ENCODE results near the gene ATP11A. TPM values are rescaled to one million over a fixed set of nuclear protein-coding genes. Genes with fewer than 3 reads are reported as not detected.

Gene ATP11A
- total RNA-seq, 1 experiment from 2014 or later: 65.3 TPM

DNA sequence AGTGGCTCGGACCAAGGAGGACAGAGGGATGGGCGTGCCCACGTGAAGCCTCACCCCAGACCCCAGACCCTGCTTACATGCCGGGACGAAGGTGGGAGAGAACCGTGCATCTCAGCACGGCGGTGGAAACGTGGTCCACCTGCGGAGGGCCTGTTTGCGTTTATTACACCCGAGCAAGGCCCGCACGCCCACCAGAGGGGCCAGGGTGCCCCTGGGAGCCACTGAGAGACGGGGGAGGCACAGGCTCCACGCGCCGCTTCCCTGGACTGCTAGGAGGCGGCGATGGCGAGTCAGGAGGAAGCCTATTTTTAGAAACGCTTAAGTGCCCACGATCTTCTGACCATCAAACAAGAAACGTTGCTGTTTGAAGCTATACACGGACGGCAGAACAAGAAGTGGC, 80.7 kb downstream of the ATP11A start:
- no peaks in the 10 kb centered on the region; the same call in 1 of the 2 replicates for H3K79me2 ChIP-seq (ENCODE audit: insufficient read depth, low read length)
- H3K4me3 Mint-ChIP-seq: no peak overlapping the region
- H3K27ac ChIP-seq (ENCODE audit: insufficient read length, low read depth, low read length): no peak overlapping the region

More for the DNA sequence above, 80.7 kb downstream of the ATP11A start:
- Histone ChIP-seq H3K9me3 (ENCODE audit: control insufficient read depth, low read depth, low read length) (no peaks in the 10 kb centered on the region), H2AK5ac (ENCODE audit: insufficient read length, low read length) (no peak overlapping the region), H3T11ph (ENCODE audit: low read length) (no peak overlapping the region), H3K9ac (ENCODE audit: extremely low read depth, insufficient read length, low read length) (no peak overlapping the region), H2BK20ac (ENCODE audit: low read depth, low read length, poor library complexity, severe bottlenecking) (no peak overlapping the region), H3K56ac (ENCODE audit: insufficient read length, low read depth, low read length) (no peak overlapping the region), H4K20me1 (ENCODE audit: control insufficient read depth, insufficient read depth, insufficient read length) (no peaks in the 10 kb centered on the region), H2BK12ac (ENCODE audit: insufficient read length, low read depth, low read length) (no peak overlapping the region), H2BK120ac (ENCODE audit: low read depth, low read length, poor library complexity, severe bottlenecking) (no peak overlapping the region), H3K18ac (ENCODE audit: insufficient read length, low read depth, low read length) (no peak overlapping the region), H3K4me2 (ENCODE audit: insufficient read depth, insufficient read length, low read length) (no peak overlapping the region), H3K4me1 (ENCODE audit: insufficient read depth, low read length) (0 out of 2 replicates have a peak, but pooled peaks cover 3% of the 10 kb centered on the region), H3K23me2 (ENCODE audit: insufficient read length, low read depth, low read length, poor library complexity, severe bottlenecking) (no peaks in the 10 kb centered on the region), H3K23ac (ENCODE audit: insufficient read length, low read depth, low read length) (no peak overlapping the region), H3K14ac (ENCODE audit: insufficient read depth, low read length) (peak overlapping the region; percentile 32; the same call in 1 of the 2 replicates), H3K27me3 (ENCODE audit: insufficient read depth, low read length) (no peaks in the 10 kb centered on the region), H2AFZ (ENCODE audit: low read length) (no peak overlapping the region), H3K79me1 (ENCODE audit: insufficient read depth, low read depth, low read length, poor library complexity, severe bottlenecking) (no peaks in the 10 kb centered on the region), H4K91ac (ENCODE audit: insufficient read length, low read depth, low read length) (no peak overlapping the region), H2BK15ac (ENCODE audit: low read depth, low read length) (no peak overlapping the region), H3K4ac (ENCODE audit: low read depth, low read length) (no peak overlapping the region), H4K5ac (ENCODE audit: insufficient read length, low read depth, low read length) (no peak overlapping the region), H2BK5ac (ENCODE audit: insufficient read length, low read length) (no peak overlapping the region), H4K8ac (replicated peaks; ENCODE audit: insufficient read length, low read depth, low read length) (no peak overlapping the region)
- Mint-ChIP-seq H3K36me3 (ENCODE audit: insufficient read depth in 1 of 3, low read depth in 3 of 3) (peaks cover 0 to 2% (median 0%) of the 10 kb centered on the region in 3 experiments; a peak in 2 of 7 replicates), H3K27me3 (ENCODE audit: low read depth) (no peaks in the 10 kb centered on the region; the same call in 1 of the 2 replicates), H3K9me3 (no peaks in the 10 kb centered on the region), H3K4me1 (peaks cover 44 to 65% of the 10 kb centered on the region in 2 experiments), H3K27ac (peak overlapping the region in 1 of 3 experiments; percentile 72; a peak in 1 of 7 replicates)
- no peak for TF ChIP-seq CTCF (conservative IDR thresholded peaks at IDR 0.05)
- DNase-seq: peak; percentile 23
- no CpG with 5 or more reads among the region's 26 CpGs for WGBS (ENCODE audit: extremely low coverage, insufficient read length, low lambda C conversion rate)

Measured in H9 (cell line).